ENCODE measurements around the gene GOLGA6L10. TPM values are rescaled to one million over a fixed set of nuclear protein-coding genes. Genes with fewer than 3 reads are reported as not detected.
A peak's percentile ranks its signal among the peaks of the same experiment; 100 is the strongest.
"Not testable (repeated sequence)": the region's sequence is repeated elsewhere in the genome, so short reads cannot be mapped to it uniquely, and the experiment has no call there.

Gene GOLGA6L10
- total RNA-seq, 1 experiment from 2014 or later, result 0.25 TPM

GRCh38 chr15:82299511-82299914, 49.8 kb downstream of the GOLGA6L10 start:
- not testable (repeated sequence) for DNase-seq (ENCODE audit: low read depth)

GRCh38 chr15:82298520-82298919, 50.8 kb downstream of the GOLGA6L10 start:
- no peak for DNase-seq (ENCODE audit: low read depth)

GRCh38 chr15:82298032-82298431, 51.2 kb downstream of the GOLGA6L10 start:
- no peak for DNase-seq (ENCODE audit: low read depth)

- DNase-seq (ENCODE audit: low read depth), result no peak
These were observed 51.7 kb downstream of the GOLGA6L10 start for GRCh38 chr15:82297546-82297945.

- no peak for DNase-seq (ENCODE audit: low read depth)
These were observed 55.1 kb downstream of the GOLGA6L10 start for GRCh38 chr15:82294061-82294690.

GRCh38 chr15:82292271-82292670, 57.0 kb downstream of the GOLGA6L10 start:
- DNase-seq (ENCODE audit: low read depth), result peak; percentile 31

Other genes with a start within 250 kb of the GOLGA6L10 start
- 20.3 and 21.1 TPM in 2 replicates for gene EFL1, start 86.7 kb downstream of the GOLGA6L10 start, total RNA-seq (2014; rRNA removed; shearing (Covaris generic))
- gene SAXO2, start 86.7 kb downstream of the GOLGA6L10 start, total RNA-seq (2014; rRNA removed; shearing (Covaris generic)), result 0.42 TPM in 1 of 2 replicates, not detected in the other
- 0.12 and 0.54 TPM in 2 replicates for gene GOLGA6L9, start 80.3 kb upstream of the GOLGA6L10 start, total RNA-seq (2014; rRNA removed; shearing (Covaris generic))
- gene RPS17, start 191.0 kb upstream of the GOLGA6L10 start, total RNA-seq (2014; rRNA removed; shearing (Covaris generic)), result 1,555 and 1,801 TPM in 2 replicates